Muscle of back (tissue), 13 donors: ENCODE results near the gene DIO3. TPM values are rescaled to one million over a fixed set of nuclear protein-coding genes. Genes with fewer than 3 reads are reported as not detected.
A peak's percentile ranks its signal among the peaks of the same experiment; 100 is the strongest.

Experiments
- DNase-seq, 3 donors: peaks; one replicate each; pipeline versions ENCODE4 v3.0.0 to v3.0.0-alpha.2; 2013
- long read RNA-seq, 9 donors: transcript quantifications; one replicate each; lab custom pipeline, GENCODE V29; 2026
- polyA plus RNA-seq, 10 donors: library from polyadenylated mRNA; unstranded; fragments of 120-200 nt; gene quantifications; one replicate each; pipeline ENCODE4 v1.2.1, GENCODE V29; 2013; ENCODE audit not compliant: insufficient read length in 10 of 10

Gene DIO3
- 1 to 10 TPM; 1.8 to 6.5 (median 3.4) TPM for polyA plus RNA-seq
- long read RNA-seq, donor 1, transcript DIO3-201 (1 exons, 2,102 nt), result major isoform, 7 of 7 reads
- long read RNA-seq, donor 1, partial matches to known transcripts, result 0 of 7 reads
- long read RNA-seq, donor 1, other reads (novel, unspliced or antisense), result 0 of 7 reads
- long read RNA-seq, donor 2, transcript DIO3-201 (1 exons, 2,102 nt), result major isoform, 6 of 6 reads
- long read RNA-seq, donor 2, partial matches to known transcripts, result 0 of 6 reads
- long read RNA-seq, donor 2, other reads (novel, unspliced or antisense), result 0 of 6 reads
- long read RNA-seq, donor 3, result 0 reads
- long read RNA-seq, donor 4, transcript DIO3-201 (1 exons, 2,102 nt), result major isoform, 9 of 9 reads
- long read RNA-seq, donor 4, partial matches to known transcripts, result 0 of 9 reads
- long read RNA-seq, donor 4, other reads (novel, unspliced or antisense), result 0 of 9 reads
- long read RNA-seq, donor 5, transcript DIO3-201 (1 exons, 2,102 nt), result major isoform, 9 of 9 reads
- long read RNA-seq, donor 5, partial matches to known transcripts, result 0 of 9 reads
- long read RNA-seq, donor 5, other reads (novel, unspliced or antisense), result 0 of 9 reads
- long read RNA-seq, donor 6, transcript DIO3-201 (1 exons, 2,102 nt), result major isoform, 11 of 11 reads
- long read RNA-seq, donor 6, partial matches to known transcripts, result 0 of 11 reads
- long read RNA-seq, donor 6, other reads (novel, unspliced or antisense), result 0 of 11 reads
- long read RNA-seq, donor 7, transcript DIO3-201 (1 exons, 2,102 nt), result major isoform, 5 of 5 reads
- long read RNA-seq, donor 7, partial matches to known transcripts, result 0 of 5 reads
- long read RNA-seq, donor 7, other reads (novel, unspliced or antisense), result 0 of 5 reads
- long read RNA-seq, donor 8, transcript DIO3-201 (1 exons, 2,102 nt), result major isoform, 14 of 14 reads
- long read RNA-seq, donor 8, partial matches to known transcripts, result 0 of 14 reads
- long read RNA-seq, donor 8, other reads (novel, unspliced or antisense), result 0 of 14 reads
- long read RNA-seq, donor 9, partial matches to known transcripts, result 0 of 2 reads
- long read RNA-seq, donor 9, other reads (novel, unspliced or antisense), result 0 of 2 reads

DNA sequence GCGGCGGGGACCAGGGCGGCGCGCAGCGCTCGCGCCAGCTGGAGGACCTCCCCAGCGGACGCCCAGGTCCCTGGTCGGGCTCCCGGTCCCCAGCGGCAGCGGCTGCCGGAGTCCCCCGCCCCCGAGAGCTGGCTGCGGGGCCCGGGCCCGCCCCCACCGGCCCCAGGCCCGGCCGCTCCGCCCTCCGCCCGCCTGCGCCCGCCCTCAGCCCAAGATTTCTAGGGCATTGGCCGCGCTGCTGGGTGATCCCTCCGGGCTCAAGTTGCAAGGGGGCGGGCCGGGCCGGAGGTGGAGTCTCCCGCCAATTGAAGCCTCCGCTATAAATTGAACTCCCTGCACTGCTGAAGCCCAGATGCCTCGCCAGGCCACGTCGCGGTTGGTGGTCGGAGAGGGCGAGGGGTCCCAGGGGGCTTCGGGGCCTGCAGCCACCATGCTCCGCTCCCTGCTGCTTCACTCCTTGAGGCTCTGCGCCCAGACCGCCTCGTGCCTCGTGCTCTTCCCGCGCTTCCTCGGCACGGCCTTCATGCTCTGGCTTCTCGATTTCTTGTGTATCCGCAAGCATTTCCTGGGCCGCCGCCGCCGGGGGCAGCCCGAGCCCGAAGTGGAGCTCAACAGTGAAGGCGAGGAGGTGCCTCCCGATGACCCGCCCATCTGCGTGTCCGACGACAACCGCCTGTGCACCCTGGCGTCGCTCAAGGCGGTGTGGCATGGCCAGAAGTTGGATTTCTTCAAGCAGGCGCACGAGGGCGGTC lies at the start of gene DIO3:
DIO3 (plus strand) TSS at position 351 of the 752 bp plus-strand sequence.
- peak in 2 of 3 donors; percentile 49 to 78 for DNase-seq

DNA sequence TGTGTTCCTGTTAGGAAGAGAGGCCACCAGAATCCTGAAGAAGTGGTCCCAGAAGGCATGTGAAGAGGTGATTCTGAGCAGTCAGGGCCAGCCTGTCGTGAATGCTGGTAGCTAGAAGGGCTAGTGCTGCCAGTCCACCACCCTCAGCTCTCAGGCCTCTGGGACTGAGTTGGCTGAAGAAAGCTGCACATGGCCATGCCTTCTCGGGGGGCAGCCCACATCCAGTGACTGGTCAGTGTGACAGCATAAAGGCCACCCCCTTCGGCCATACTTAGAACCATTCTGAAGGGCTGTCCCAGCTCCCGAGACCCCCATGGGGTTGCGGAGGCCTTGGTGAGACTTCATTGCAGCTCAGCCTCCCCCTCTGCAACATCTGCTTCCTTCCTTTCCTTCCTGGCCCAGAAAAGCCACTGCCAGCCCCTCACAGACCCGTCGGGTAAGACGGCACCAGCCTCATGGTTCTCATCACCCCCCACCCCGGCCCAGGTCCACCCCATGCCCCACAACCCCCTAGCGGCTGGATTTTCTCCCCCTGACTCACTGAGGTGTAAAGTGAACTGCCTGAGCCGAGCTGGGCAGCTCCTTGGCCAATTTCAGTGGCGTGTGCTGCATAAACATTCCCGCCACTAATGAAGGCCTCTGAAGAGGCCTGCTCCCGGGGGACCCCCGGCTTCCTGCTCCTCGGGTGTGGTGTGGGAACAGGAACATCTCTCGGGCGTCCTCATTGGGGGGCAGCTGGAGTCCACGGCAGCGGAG lies 49.5 kb upstream of the DIO3 start:
- DNase-seq, result no peak

DNA sequence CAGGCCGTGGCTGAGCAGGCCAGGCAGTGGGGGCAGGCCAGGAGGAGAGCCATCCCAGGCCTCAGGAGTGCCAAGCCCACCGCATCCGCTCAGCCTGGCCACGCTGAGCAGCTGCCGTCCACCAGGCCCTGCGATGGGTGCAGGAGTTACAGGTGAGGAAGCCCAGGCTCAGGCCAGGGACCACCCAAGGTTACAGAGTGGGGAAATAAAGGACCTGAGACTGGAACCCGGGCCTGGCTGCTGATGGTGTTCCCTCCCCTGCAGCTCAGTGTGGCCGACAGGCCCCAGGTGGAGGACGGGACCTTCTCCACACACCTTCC lies 49.0 kb upstream of the DIO3 start:
- DNase-seq, result no peak

- no peak for DNase-seq
These were observed 47.2 kb upstream of the DIO3 start for GRCh38 chr14:101514136-101514535.

GRCh38 chr14:101516401-101516800 lies 44.9 kb upstream of the DIO3 start:
- no peak for DNase-seq

DNA sequence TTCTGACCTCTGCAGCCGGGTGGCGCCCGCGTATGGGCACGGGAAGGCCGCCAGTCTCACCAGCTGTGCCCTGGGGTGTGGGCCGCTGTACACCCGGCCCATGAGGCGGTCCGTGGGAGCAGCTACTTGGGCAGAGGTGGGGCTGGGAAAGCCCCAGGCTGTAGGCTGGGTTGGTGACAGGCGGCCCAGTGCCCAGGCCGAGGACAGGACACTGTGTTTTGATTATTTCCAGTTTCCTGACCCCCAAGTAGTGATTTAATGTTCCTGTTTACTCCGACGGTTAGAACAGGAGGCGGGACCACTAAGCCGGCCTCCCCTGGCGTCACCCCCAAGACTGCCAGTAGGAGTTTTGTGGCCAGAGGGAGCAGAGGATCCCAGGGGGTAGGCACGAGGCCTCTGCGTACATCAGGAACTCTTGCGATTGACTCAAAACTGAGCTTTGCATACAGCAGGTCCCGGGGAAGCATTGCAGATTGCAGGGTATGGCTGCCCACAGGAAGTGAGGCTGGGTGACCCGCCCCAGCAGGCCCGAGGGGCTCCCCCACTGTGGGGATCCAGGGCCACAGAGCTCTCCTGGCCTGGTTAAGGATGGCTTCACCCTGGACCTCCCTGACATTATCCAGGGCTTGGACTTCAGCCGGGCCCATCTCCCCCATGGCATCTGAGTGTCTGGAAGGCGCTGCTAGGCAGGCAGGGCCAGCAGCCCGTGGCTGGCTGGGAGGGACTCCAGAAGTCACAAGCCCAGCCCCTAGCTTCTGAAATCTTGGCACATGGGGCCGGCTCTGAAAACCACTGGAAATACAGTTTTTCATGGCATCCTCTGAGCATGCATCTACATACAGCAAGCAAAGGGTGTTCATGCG lies 42.5 kb upstream of the DIO3 start:
- DNase-seq, result no peak

DNA sequence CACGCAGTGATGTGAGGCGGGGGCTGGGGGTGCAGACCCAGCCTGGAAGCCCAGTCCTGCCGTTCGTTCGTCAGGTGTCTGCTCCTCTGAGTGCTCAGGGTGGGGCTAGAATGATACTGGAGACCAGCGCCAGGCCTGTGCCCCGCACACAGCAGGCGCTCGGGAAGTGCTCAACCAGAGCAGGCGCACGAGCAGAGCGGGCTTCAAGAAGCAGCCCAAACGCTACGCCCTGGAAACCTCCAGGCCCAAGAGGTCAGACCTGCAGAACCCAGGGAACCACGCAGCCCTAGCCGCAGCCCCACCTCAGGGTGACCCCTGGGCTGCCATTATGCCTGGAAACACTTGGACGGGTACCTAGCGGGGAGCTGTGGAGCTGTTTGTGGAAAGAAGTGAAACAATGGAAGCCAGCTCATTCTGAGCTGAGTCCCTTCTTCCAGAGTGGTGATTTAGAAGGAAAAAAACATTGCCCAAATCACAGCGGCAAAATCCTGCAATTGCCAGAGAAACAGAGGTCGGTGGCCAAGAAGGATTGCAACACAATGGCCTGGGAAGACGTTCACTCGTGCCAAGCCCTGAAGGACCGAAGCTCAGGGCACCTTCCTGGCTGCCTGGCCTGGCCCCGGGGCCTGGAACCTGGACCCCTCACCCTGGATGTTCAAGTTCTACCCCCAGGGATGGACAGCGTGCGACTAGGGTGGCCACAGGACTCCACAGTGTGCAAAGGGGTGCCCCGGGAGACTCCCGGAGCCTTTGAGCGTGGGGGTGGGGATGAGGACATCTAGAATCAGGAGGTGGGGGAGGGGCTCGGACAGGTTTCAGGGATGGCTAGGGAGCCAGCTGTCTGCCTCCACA lies 40.4 kb upstream of the DIO3 start:
- peak in 2 of 3 donors; percentile 34 to 58 for DNase-seq

DNA sequence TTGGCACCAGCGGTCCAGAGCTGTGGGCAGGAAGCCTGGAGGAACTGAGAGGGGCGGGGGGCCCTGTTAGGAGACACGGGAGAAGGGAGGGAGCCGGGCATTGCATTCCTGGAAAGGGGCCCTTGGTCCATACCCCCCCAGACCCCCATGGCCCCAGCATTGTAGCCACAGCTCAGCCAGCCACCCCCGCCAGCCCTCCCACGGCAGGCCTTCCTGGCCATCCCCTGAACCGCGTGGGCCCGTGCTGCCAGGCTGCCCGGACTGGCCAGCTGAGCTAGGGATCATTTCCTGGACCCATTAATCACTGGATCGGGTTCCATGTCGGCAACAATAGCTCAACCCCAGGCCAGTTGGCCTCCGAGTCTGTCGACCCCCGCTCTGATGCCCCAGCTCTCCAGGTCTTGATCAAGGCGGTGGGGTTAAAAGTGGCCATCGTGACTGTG lies 39.8 kb upstream of the DIO3 start:
- no peak for DNase-seq

- DNase-seq, result no peak
These were observed 39.3 kb upstream of the DIO3 start for GRCh38 chr14:101521978-101522377.

DNA sequence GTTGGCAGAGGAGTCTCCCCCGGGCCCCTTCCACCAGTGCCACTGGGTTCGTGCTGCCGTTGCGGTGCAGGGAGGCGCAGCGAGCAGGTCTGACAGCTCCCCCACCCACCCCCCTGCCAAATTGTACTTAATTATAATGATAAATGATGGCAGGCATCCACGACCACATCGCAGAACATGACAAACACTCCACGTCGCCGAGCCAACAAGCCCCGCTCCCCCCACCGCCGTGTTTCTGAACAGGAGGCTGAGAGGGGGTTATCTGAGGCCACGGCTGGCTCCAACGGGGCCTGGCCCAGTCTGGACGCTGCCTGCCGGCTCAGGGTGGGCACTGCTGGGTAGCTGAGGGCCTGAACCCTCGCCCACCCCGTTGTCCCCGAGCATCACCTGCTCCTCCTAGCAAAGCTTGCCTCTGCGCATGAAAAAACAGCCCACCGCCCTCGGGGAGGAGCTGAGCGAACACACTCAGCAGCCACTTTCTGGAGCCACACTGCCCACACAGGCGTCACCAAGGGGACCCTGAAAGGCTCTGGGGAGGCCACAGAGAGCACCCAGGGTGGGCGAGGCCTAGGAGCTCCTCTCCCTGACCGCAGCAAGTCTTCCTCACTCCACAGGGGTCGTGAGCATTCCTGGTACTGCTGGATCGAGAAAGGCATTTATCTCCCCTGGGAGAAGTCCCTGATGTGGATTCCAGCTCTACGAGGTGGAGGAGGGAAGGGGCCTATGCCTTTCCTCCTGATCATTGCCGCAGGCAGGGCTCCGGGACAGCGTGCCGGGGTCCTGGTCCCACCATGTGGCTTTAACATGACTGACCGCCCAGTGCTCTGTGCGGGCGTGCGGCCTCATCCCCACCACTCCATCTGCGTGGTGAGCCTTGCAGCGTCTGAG lies 35.4 kb upstream of the DIO3 start:
- DNase-seq, result no peak

DNA sequence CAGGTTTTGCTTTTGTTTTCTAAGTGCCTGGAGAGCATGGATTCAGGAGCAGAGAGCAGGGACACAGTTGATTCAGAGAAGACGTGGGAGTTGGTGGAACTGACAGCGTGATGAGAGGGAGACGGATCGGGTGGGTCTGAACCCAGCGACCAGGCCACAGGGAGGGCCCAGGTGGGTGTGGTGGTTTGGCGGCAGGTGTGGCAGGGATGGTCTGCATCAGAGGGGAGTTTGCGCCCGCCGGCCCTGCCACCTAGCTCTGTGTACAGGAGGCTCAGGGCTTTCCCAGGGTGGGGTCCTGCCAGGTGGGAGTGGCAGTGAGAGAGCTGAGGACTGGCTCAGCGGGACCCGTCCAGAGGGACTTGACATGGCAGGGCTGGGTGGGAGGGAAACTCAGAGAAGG lies 33.3 kb upstream of the DIO3 start:
- DNase-seq, result no peak

- no peak for DNase-seq
These were observed 32.2 kb upstream of the DIO3 start for GRCh38 chr14:101529079-101529478.

GRCh38 chr14:101534198-101534597 lies 27.1 kb upstream of the DIO3 start:
- no peak for DNase-seq

GRCh38 chr14:101535232-101535631 lies 26.1 kb upstream of the DIO3 start:
- no peak for DNase-seq

DNA sequence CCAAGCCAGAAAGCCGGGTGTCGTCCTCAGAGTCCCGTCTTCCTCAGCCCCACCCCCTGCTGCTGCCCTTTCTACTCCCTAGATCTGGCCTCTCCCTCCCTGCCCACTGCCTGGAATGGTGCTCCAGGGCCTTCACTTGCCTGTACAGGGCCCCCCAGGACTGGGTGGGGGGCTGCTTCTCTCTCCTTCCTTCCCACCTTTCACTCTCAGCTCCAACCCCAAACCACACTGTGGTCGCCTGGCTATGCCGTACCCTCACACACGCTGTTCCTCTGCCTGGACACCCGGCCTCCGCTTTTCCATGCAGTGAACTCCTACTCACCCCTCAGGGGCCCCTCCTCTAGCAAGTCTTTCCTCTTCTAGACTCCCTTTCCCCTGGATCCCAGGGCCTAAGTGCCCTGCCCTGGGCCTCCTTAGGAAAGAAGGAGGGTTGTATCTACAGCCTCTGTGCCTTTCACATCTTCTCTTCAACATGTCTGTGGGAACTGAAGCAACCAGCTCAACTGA lies 25.5 kb upstream of the DIO3 start:
- no peak for DNase-seq

DNA sequence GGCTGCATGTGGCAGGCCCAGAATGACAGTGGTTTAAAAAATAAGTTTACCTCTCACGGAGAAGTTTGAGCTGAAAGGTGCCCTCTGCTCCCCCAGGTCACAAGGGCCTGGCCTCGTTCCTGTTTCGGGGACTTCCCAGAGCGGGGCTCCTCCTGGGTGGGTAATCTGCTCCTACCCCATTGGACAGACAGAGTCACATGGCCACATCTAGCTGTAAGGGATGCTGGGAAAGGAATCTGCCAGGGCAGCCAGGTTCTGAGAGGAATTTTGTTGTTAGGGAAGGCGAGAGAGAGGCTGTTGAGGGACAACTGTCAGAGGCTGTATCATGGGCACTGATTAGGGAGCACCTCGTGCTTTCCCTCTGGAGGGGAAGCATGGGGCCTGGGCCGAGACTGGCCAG lies 24.0 kb upstream of the DIO3 start:
- DNase-seq, result no peak

DNA sequence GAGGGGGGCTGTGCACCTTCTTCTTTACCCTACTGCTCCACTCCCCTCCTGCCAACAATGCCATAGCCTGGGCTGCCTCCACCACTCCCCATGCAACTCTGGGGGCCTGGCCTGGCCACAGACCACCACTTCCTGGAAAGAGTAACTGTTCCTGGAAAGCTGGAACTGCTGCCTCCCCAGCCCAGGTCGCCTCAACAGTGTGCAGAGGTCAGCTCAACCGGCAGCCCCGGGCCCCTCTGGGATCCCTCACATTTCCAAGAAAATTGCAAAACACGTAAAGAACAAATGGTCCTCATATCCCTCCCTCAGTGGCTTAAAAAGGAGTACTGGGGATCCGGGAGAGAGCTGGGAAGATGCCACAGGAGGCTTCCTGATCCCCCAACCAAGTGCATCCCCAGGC lies 22.4 kb upstream of the DIO3 start:
- DNase-seq, result peak in 1 of 3 donors; percentile 69

- DNase-seq, result no peak
These were observed 21.4 kb upstream of the DIO3 start for GRCh38 chr14:101539880-101540279.
